Skin of body (tissue), 2 donors: ENCODE measurements around the gene PDE7B. TPM values are rescaled to one million over a fixed set of nuclear protein-coding genes. Genes with fewer than 3 reads are reported as not detected.
A peak's percentile ranks its signal among the peaks of the same experiment; 100 is the strongest.

Experiments
- DNase-seq: peaks from one replicate; lab custom pipeline; 2025; lab: John Stamatoyannopoulos, UW
- total RNA-seq: library from RNA; depleted of rRNA; stranded (reverse); fragments of >200 nt; gene quantifications from one replicate; pipeline ENCODE4 v1.2.3, GENCODE V29; 2014

PDE7B gene
- total RNA-seq, 1 donor from 2014 or later: 5.1 TPM

DNA sequence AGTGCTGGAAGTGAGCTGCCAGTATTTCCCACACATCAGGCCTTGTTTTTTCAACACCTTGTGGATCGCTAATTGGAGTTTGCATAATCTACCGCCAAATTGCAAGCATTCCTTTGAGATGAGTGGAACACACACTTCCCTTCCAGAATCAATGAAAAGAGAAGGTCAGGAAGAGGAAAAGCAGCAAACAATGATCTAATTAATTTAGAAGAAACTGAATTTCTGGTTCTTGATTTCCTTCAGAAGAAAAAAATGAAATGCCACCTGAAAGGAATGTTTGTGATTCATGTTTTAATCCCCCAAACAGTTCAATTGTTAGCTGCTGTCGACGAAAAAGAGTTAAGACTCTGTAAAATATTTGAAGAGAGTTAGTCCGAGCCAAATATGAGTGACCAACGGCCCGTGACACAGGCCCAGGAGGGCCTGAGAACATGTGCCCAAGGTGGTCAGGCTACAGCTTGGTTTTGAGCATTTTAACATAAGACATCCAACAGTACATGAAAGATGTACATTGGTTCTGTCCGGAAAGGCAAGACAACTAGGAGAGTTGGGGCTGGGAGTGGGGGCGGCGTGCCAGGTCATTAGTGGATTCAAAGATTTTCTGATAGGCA lies 216.3 kb downstream of the PDE7B start:
- DNase-seq: no peak

- DNase-seq: peak; percentile 41
Observed at GRCh38 chr6:136069119-136069518, 217.6 kb downstream of the PDE7B start.

GRCh38 chr6:136070815-136071214 lies 219.3 kb downstream of the PDE7B start:
- DNase-seq: no peak

- DNase-seq: no peak
Observed at GRCh38 chr6:136072691-136073090, 221.2 kb downstream of the PDE7B start.

- no peak for DNase-seq
Observed at GRCh38 chr6:136073216-136073615, 221.7 kb downstream of the PDE7B start.

DNA sequence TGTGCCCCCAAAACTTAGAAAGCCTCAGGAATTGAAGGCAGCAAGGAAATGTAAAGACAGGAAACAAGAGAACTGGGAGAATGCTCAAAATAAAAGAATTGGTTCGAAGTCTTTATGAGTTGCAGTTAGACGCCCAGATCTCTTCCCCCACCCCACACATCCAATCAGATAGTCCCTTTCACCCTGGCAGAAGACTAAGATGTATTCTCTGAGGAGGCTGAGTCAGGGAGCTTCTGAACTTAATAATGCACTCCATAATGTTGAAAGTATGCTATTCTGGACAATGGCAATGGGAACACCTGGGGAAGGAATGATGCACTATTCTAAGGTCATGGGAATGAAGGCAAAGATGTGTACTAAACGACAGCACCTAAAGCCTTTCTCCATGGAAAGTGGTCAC lies 225.0 kb downstream of the PDE7B start:
- DNase-seq: no peak

DNA sequence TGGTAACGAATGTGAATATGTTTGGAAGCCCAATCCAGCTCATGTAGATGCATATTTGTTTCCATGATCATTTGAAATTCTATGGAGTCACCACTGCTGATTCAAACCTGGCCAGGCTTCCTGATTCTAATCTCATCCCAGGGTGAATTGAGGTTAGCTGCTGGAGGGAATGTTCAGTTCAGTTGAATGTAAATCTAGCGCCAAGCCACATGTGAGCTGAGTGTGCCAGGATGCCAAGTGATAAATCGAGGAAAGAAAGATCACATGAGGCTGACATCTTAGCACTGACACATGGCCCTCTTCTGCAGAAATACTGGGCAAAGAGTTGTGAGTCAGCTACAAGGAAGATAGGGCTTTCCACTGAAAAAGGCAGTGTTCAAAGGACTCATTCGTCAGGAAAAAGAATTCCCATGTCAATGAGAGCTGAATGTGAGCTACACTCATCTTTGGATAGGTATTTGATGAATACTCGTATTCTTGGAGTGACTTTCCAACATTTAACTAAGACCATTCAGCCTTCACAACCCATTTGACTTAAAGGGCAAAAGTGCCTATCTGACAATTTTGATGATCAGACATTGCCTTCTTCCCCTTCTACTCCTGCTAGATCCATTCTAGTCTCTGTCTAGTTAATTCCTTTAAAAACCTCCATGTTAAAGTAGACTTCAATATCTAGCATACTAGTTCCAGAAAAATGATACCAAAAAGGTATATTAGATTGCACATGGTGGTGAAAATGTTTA lies 226.5 kb downstream of the PDE7B start:
- DNase-seq: no peak

DNA sequence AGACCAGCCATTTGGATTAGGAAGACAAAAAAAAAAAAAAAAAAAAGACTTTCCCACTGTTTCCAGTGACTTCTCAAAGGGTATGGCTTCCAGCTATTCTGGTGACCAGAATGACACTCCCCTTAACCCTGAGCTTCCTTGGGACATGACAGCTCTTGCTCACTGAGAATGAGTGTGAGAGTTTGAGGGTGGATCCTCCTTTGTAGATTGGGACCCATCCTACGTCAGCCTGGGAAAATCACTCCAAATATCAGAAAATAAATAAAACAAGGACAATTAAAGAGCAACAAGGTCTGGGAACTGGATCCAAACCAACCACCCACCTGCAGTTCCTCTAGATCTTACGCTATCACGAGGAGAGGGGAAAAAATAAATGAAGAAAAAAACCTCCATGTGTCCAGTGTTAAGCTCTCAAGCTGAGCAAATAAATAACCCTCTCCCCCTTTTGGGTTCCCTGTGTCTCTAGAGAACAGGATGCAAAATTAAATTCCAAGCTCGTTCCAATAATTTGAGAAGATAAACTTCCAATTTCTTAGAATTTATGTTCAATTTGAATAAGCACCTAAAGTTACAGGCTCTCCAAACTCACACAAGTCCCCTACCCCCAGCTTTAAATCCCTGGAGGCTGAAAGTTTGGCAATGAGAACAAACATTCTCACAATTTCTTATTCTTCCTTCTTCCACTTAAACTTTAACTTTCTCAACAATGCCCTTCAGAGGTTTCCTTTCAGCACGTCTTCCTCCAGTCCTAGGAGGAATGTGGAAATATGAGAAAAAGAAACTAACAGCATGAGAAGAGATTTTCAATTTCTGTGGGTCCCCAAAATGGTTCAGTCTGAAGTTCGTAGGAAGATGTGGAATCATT lies 228.4 kb downstream of the PDE7B start:
- DNase-seq: no peak

DNA sequence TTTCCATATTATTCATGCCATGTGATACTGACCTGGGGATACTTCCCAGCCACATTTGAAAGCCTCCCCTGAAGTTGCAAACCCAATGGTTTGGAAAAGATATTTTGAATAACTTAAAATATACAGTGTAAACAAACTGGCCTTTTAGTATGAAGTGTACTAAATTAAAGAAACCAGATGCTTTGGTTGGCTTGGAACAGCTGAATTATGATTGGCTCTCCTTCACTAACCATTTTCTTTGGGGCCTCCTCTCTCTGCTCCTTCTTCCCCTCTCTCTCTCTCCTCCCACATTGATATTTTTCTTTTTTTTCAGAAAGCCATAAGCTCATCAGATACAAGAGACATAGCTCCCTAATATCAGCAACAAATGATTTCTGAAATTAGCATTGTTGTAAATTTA lies 232.0 kb downstream of the PDE7B start:
- DNase-seq: no peak

- DNase-seq: no peak
Observed at GRCh38 chr6:136084403-136084802, 232.9 kb downstream of the PDE7B start.

- no peak for DNase-seq
Observed at GRCh38 chr6:136085370-136086115, 234.0 kb downstream of the PDE7B start.

DNA sequence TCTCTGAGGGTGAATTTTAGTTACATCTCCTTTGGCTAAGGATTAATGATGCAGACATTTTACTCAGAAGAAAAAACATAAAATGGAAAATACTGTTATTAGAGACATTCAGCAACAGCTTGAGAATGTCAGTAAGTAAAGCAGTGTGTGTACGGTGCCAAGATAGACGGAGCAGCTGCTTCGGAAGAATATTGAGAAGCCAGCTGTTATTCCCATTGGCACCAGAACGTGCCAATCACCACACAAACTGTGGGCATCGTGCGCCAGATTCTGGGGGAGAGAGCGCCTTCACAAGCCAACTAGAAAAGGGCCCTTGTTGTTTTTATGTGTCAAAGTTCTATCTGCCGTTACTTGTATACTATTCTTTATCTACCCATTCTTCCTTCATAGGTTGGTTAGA lies 235.2 kb downstream of the PDE7B start:
- no peak for DNase-seq

- no peak for DNase-seq
Observed at GRCh38 chr6:136087986-136088385, 236.5 kb downstream of the PDE7B start.

DNA sequence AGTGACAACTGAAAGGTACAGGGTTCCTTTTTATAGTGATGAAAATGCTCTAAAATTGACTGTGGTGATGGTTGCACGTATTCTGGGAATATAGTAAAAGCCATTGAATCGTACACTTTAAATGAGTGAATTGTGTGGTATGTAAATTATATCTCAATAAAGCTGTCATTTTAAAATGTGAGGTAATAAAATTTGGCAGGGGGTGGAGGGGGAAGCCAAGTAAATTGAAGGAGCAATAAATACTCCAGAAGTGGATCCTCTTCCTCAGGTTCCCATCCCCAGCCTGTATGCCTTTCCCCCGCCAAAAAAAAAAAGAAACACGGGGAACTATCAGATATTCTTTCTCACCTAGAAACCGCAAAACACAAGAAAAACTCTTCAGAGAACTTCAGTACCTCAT lies 237.2 kb downstream of the PDE7B start:
- no peak for DNase-seq

- DNase-seq: no peak
Observed at GRCh38 chr6:136089876-136090275, 238.4 kb downstream of the PDE7B start.

- DNase-seq: no peak
Observed at GRCh38 chr6:136090929-136091328, 239.4 kb downstream of the PDE7B start.

GRCh38 chr6:136092897-136093296 lies 241.4 kb downstream of the PDE7B start:
- DNase-seq: no peak

GRCh38 chr6:136093835-136094234 lies 242.3 kb downstream of the PDE7B start:
- no peak for DNase-seq

DNA sequence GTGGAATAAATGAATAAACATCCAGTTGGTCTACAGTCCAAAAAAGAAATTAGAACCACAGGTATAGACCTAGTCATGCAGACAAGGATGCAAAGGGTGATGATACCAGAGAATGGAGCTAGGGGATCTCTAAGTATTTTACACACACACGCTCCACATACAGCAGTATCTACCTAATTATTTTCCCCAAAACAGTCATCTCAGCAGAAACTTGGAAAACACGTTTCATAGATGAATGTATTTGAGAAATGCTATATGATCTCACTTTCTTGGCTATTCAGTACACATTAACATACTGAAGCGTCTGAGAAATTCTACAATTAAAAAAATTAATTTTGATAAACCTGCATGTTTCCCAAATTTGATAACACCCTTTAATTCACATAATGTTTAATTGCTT lies 243.3 kb downstream of the PDE7B start:
- no peak for DNase-seq

DNA sequence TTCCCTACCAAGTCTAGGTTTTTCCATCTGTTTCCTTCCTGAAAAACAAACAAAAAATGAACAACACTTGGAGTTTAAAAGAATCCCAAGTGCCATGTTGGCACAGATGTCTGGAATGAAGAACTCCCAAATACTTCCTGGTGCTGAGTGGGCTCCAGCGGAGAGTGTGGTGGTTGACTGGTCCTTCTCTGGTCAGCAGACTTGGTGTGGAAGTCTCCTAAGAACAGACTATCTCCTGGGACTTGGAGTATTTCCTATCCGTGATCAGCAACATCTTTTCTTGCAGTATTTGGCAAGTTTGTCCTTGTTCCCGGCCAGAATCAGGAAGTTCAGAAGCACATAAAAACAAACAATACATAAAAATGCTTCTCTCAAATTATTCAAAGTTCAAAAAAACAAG lies 244.5 kb downstream of the PDE7B start:
- DNase-seq: peak; percentile 87

- DNase-seq: no peak
Observed at GRCh38 chr6:136102991-136103688, 251.6 kb downstream of the PDE7B start.
